SH-SY5Y (cell line): ENCODE data around the gene FSTL4.

Experiments
- GATA2 ChIP-seq: IDR thresholded peaks from 2 replicates; pipeline ENCODE4 v1.6.1; 2011; ENCODE audit warnings: mild to moderate bottlenecking, low read depth, low read length
- GATA3 ChIP-seq: IDR thresholded peaks from 2 replicates; pipeline ENCODE4 v1.6.1; 2011; ENCODE audit warnings: low read depth, mild to moderate bottlenecking, low read length, moderate library complexity

DNA sequence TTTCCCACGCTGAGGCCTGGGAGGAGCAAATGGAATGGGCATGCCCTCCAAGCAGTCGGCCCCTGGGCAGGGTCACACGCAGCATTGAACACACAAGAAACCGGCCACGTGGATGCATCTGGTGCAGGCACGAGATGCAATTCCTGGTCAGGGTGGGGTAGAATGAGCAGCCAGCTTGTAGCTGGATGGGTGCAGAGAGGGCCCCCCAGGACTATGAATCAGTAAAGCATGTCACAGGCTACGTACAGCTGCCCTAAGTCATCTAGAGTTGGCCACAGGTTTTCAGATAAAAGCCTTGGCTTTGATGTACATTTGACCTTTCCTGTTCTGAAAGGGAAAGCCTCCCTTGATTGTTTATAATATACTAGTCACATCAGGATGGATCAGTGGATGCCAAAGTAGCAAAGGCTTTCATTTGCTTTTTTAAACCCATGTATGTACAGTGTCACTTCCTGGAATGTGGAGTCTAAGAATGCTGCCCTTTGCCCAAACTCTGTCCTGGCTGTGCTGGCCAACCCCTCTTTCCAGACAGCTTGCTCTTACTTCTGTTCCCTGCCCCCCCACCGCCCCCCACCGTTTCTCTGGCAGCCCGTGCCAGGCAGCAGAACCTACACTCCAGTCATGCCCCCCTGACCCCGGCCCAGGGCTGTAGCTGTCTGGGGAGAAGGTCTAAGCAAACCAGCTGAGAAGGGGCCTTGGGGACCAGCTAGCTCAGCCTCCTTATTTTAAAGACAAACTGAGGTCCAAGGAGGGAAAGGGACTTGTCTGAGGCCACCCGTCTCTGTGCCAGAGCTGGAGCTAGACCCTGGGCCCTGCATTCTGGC lies 391.3 kb downstream of the FSTL4 start:
- no peak for TF ChIP-seq GATA2
- no peak for TF ChIP-seq GATA3
